B cell (primary cell): ENCODE measurements around the gene CACNA2D2. TPM values are rescaled to one million over a fixed set of nuclear protein-coding genes. Genes with fewer than 3 reads are reported as not detected.

Experiments
- ATAC-seq: fragments of 200-7000 bp; cut with Tn5 transposase; one replicate; pipeline ENCODE4 v1.10.0; 2021; ENCODE audit warnings: low read depth, mild to moderate bottlenecking, moderate number of reproducible peaks, moderate library complexity
- CTCF ChIA-PET: fragments of 350-600 bp; sonication (Branson Sonifier 250); formaldehyde crosslinking; loops from one replicate; lab custom pipeline; 2021; ENCODE audit warnings: antibody characterized with exemption, inconsistent platforms; lab: Charles Lee
- POLR2A ChIA-PET: fragments of 350-600 bp; sonication (Branson Sonifier 250); formaldehyde crosslinking; loops from one replicate; lab custom pipeline; 2021; ENCODE audit warnings: antibody characterized with exemption; lab: Charles Lee
- DNase-seq: peaks from one replicate; pipeline ENCODE4 v3.0.0; 2013
- H2AFZ ChIP-seq: 2 replicates; pipeline ENCODE4 v1.6.1; 2012; ENCODE audit warnings: mild to moderate bottlenecking, low read depth, low read length; ENCODE audit not compliant: insufficient read depth, poor library complexity, severe bottlenecking
- H3K27ac ChIP-seq, 2 donors: 1 replicate in 1 of 2; 2 replicates in 1 of 2; pipeline ENCODE4 v1.5.1; 2012 to 2013; ENCODE audit warnings: low read length in 2 of 2, mild to moderate bottlenecking in 2 of 2, moderate library complexity in 1 of 2
- H3K27me3 ChIP-seq, 4 experiments: fragments of 200-600 bp in 1 of 4; sonication (generic) in 1 of 4; replicated peaks in 1 of 4; 1 replicate in 2 of 4; 2 replicates in 2 of 4; pipeline versions ENCODE4 v1.6.1 to v1.7.0; 2013 to 2016; ENCODE audit warnings: low read length in 3 of 4, mild to moderate bottlenecking in 2 of 4, mixed read lengths in 1 of 4, moderate library complexity in 1 of 4; ENCODE audit not compliant: insufficient read depth in 4 of 4, control insufficient read depth in 3 of 4; ENCODE audit errors: control extremely low read depth in 1 of 4
- H3K36me3 ChIP-seq, 2 experiments: replicated peaks in 1 of 2; 1 replicate in 1 of 2; 2 replicates in 1 of 2; pipeline versions ENCODE4 v1.6.1 to v1.7.1; 2013; ENCODE audit warnings: low read length in 1 of 2; ENCODE audit not compliant: insufficient read depth in 2 of 2, control insufficient read depth in 1 of 2; ENCODE audit errors: control extremely low read depth in 1 of 2, extremely low read depth in 1 of 2
- H3K4me1 ChIP-seq, 2 donors: fragments of 200-600 bp in 1 of 2; sonication (generic) in 1 of 2; 1 replicate in 1 of 2; 2 replicates in 1 of 2; pipeline versions ENCODE4 v1.5.1 to v1.6.1; 2013 to 2017; ENCODE audit warnings: low read length in 2 of 2; ENCODE audit not compliant: control insufficient read depth in 2 of 2, insufficient read depth in 2 of 2
- H3K4me2 ChIP-seq: replicated peaks from 2 replicates; pipeline ENCODE3; 2012; ENCODE audit warnings: mild to moderate bottlenecking, low read depth, low read length; ENCODE audit not compliant: poor library complexity, severe bottlenecking
- H3K4me3 ChIP-seq, 5 experiments: fragments of 200-600 bp in 1 of 5; sonication (generic) in 1 of 5; 1 replicate in 3 of 5; 2 replicates in 2 of 5; pipeline versions ENCODE4 v1.5.1 to v1.7.0; 2011 to 2016; ENCODE audit warnings: low read length in 4 of 5, mild to moderate bottlenecking in 4 of 5, low read depth in 2 of 5, control low read depth in 1 of 5, moderate library complexity in 1 of 5; ENCODE audit not compliant: insufficient read depth in 1 of 5; ENCODE audit errors: control extremely low read depth in 1 of 5, extremely low read depth in 1 of 5
- H3K79me2 ChIP-seq: fragments of 200-600 bp; sonication (generic); one replicate; pipeline ENCODE4 v1.6.0; 2016; ENCODE audit warnings: low read length; ENCODE audit not compliant: control insufficient read depth, insufficient read depth
- H3K9ac ChIP-seq: fragments of 200-600 bp; sonication (generic); 2 replicates; pipeline ENCODE4 v1.6.1; 2017; ENCODE audit warnings: mild to moderate bottlenecking, low read length, moderate library complexity
- H3K9me3 ChIP-seq, 3 donors: one replicate each; pipeline versions ENCODE4 v1.6.1 to v1.7.1; 2013; ENCODE audit warnings: low read length in 2 of 3; ENCODE audit not compliant: control insufficient read depth in 2 of 3, insufficient read depth in 1 of 3; ENCODE audit errors: control extremely low read depth in 1 of 3
- H4K20me1 ChIP-seq: 2 replicates; pipeline ENCODE4 v1.6.0; 2012; ENCODE audit warnings: mild to moderate bottlenecking, low read length; ENCODE audit not compliant: insufficient read depth, control insufficient read depth, poor library complexity, severe bottlenecking
- H3K27ac Mint-ChIP-seq: one replicate; pipeline ENCODE4 v1.8.0; 2021; ENCODE audit warnings: mixed read lengths
- H3K27me3 Mint-ChIP-seq: one replicate; pipeline ENCODE4 v1.8.0; 2021; ENCODE audit warnings: mixed read lengths
- H3K4me1 Mint-ChIP-seq: one replicate; pipeline ENCODE4 v1.8.0; 2021; ENCODE audit warnings: mixed read lengths
- H3K4me3 Mint-ChIP-seq: one replicate; pipeline ENCODE4 v1.8.0; 2021; ENCODE audit warnings: mixed read lengths
- H3K9me3 Mint-ChIP-seq: one replicate; pipeline ENCODE4 v1.8.0; 2022; ENCODE audit warnings: mixed read lengths; ENCODE audit not compliant: insufficient read depth
- CTCF ChIP-seq: fragments of 200-600 bp; IDR thresholded peaks from one replicate; pipeline ENCODE4 v1.8.0; 2022; ENCODE audit warnings: antibody characterized with exemption, mild to moderate bottlenecking
- EZH2 ChIP-seq: IDR thresholded peaks from 2 replicates; pipeline ENCODE4 v1.6.1; 2012; ENCODE audit warnings: borderline replicate concordance, low read depth, mild to moderate bottlenecking, moderate library complexity, low read length; ENCODE audit not compliant: insufficient read depth, poor library complexity, severe bottlenecking
- WGBS: methylation state at CpG from one replicate; pipeline ENCODE4 v1.1.5; 2013; ENCODE audit warnings: missing lambda C conversion rate; ENCODE audit not compliant: insufficient coverage; 5-methylcytosine and 5-hydroxymethylcytosine counted together
- intact Hi-C: fragments of 100-400 bp; cut with micrococcal nuclease; formaldehyde crosslinking; loops from one replicate; pipeline ENCODE4 v1.10.0; 2022
- polyA plus RNA-seq: library from polyadenylated mRNA; depleted of rRNA; stranded (reverse); fragments of >200 nt; gene quantifications from 2 replicates; pipeline ENCODE4 v1.2.3, GENCODE V29; 2012
- total RNA-seq, 2 donors: library from RNA; stranded (reverse); fragments of 120-200 nt in 1 of 2; gene quantifications; 1 replicate in 1 of 2; 2 replicates in 1 of 2; pipeline versions ENCODE4 v1.2.3 to v1.2.4, GENCODE V29; 2013 to 2022

The CACNA2D2 gene
- total and polyA plus RNA-seq, 2 donors (not counting 1 experiment from before 2014, with no cell fraction given) = 0.69 to 1.2 TPM

- TF ChIP-seq CTCF (no peak), EZH2 (no peak)
- Mint-ChIP-seq H3K27ac (peak overlapping the region; percentile 92), H3K4me1 (peaks cover 53% of the 10 kb centered on the region), H3K27me3 (no peaks in the 10 kb centered on the region), H3K4me3 (peak overlapping the region; percentile 98), H3K9me3 (no peaks in the 10 kb centered on the region)
- no peaks in the 10 kb centered on the region for H4K20me1 ChIP-seq
- peak overlapping the region; percentile 99 for H2AFZ ChIP-seq
- H3K36me3 ChIP-seq = peaks cover 0 to 11% of the 10 kb centered on the region in 2 experiments
- WGBS = under 1% methylated on average over 45 of the region's 45 CpGs
- ChIA-PET POLR2A (interaction anchor here (0.6 to 2.3 kb wide), 6 partner anchors 16 to 1736 kb away, joined by 3 to 24 read pairs (median 6); partner anchors contain the start of genes HYAL3, IFRD2 and NAA80), CTCF (interaction anchor here (0.7 to 1.1 kb wide), 8 partner anchors 16 to 289 kb away, joined by 3 to 9 read pairs (median 3); partner anchors contain the start of genes CYB561D2, HYAL3, IFRD2 and NAA80)
- peaks cover 1% of the 10 kb centered on the region for H3K79me2 ChIP-seq
- peak overlapping the region; percentile 65 to 95 (median 80) for H3K4me3 ChIP-seq
- peak overlapping the region; percentile 95 for H3K4me2 ChIP-seq
- H3K4me1 ChIP-seq = peaks cover 25 to 62% of the 10 kb centered on the region in 2 donors
- ATAC-seq (peak; percentile 66), DNase-seq (no peak)
- no peaks in the 10 kb centered on the region for H3K27me3 ChIP-seq
- peak overlapping the region; percentile 27 to 96 for H3K27ac ChIP-seq
- intact Hi-C loops = loop anchor here (1.0 to 5.0 kb wide), 6 partner anchors 16 to 126 kb away; partner anchors contain the start of genes GNAI2, HYAL3, IFRD2 and NAA80
- peak overlapping the region; percentile 96 for H3K9ac ChIP-seq
- peaks cover 0 to 3% (median 0%) of the 10 kb centered on the region in 3 donors for H3K9me3 ChIP-seq
These were observed 182.5 kb downstream of the CACNA2D2 start for GRCh38 chr3:50320853-50321335.
